Activated naive CD4-positive, alpha-beta T cell treated with anti-CD3 and anti-CD28 coated beads, Interleukin-2, amount 10 ng/mL, durations not matched to agents 5 hours and 36 hours (primary cell): ENCODE data around the gene MTMR1. TPM values are rescaled to one million over a fixed set of nuclear protein-coding genes. Genes with fewer than 3 reads are reported as not detected.

Experiments used
- total RNA-seq, 2 experiments: library from RNA; stranded (reverse); gene quantifications; one replicate each; pipeline ENCODE4 v1.2.3, GENCODE V29; 2021

The MTMR1 gene
- total RNA-seq, result 10 to 100 TPM; 59.0 to 65.9 TPM

GRCh38 chrX:150692831-150693724 is at the start of gene MTMR1:
MTMR1 (plus strand) TSS chrX:150693396; CDS start chrX:150693531, 135 bp downstream.

Other genes starting within 250 kb of the MTMR1 start
- gene MTM1, start 124.8 kb upstream of the MTMR1 start, total RNA-seq, result 10 to 100 TPM; 32.8 to 38.6 TPM
- gene CD99L2, start 205.3 kb downstream of the MTMR1 start, total RNA-seq, result 10 to 100 TPM; 20.3 to 21.3 TPM